HG03469 (cell line): ENCODE results near the gene NEUROD2.
"Not testable (repeated sequence)": the region's sequence is repeated elsewhere in the genome, so short reads cannot be mapped to it uniquely, and the experiment has no call there.

ENCODE experiments used
- ATAC-seq: cut with Tn5 transposase; IDR thresholded peaks from one replicate; pipeline ENCODE4 v1.9.1; 2021; ENCODE audit warnings: mild to moderate bottlenecking, moderate library complexity, moderate number of reproducible peaks; ENCODE audit not compliant: unreplicated experiment

The NEUROD2 gene

DNA sequence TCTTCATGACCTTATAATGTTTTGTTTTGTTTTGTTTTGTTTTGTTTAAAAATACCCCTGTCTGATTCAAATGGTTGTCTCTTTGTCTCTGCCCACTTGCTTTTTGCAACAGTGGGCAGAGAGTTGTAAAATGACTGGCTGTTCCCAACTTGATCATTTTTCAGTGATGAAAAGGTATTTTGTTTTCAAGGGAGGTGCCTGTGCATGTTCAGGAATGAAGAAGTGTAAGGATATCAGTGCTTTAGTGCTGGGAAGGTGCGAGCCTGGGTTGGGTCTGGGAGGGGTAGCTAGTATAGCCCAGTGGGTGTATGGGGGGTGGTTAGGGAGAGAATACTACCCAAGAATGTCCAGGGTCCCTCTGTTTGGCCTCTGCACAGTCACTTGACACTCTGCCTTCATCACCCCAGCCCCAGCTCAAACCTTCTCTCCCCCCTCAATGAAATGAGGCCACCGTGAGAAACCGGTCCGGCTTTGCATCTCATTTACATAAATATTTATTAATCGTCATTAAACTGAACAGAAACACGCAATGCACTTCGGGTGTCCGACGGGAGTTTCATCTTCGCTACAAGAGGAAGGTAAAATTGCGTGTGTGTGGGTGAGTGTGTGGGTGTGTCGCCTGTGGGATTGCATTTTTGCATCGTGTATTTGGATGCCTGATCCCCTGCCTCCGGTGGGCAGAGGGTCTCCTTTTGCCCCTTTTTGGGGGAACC is 4.3 kb downstream of the NEUROD2 start:
- no peak for ATAC-seq

DNA sequence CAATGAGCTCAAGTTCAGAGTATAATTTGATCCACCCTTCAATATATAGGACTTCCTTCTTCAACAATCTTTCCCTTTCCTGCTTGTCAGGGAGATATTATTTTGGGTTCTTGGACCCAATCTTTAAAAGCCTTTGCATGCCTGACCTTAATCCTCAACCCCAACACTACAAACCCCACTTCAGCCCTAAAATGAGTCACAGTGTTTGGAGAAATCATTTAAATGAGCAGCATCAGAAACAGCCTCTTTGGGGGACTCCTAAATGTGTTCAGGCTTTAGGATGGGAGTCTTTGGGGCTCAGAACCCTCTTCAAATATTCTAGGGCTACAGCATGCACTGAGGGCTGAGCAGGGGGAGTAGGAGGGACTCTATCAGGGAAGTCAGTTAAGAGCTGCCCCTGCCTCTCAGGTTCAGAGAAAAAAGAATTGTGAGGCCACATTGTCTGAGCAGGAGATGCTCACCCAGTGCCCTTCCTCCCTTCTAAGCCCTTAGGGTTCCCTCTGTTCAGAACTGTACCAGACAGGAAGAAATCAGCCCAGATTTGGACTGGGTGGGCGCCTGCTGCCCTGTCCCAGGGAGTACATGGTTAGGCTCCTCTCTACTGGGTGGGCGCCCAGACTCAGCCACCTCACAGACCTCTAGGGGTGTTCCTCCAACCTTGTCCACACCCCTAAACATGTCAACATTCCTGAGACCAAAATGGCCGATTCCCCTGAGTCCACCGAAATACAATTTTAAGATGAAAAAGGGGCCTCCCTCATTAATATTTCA is 5.0 kb downstream of the NEUROD2 start:
- ATAC-seq, result no peak

DNA sequence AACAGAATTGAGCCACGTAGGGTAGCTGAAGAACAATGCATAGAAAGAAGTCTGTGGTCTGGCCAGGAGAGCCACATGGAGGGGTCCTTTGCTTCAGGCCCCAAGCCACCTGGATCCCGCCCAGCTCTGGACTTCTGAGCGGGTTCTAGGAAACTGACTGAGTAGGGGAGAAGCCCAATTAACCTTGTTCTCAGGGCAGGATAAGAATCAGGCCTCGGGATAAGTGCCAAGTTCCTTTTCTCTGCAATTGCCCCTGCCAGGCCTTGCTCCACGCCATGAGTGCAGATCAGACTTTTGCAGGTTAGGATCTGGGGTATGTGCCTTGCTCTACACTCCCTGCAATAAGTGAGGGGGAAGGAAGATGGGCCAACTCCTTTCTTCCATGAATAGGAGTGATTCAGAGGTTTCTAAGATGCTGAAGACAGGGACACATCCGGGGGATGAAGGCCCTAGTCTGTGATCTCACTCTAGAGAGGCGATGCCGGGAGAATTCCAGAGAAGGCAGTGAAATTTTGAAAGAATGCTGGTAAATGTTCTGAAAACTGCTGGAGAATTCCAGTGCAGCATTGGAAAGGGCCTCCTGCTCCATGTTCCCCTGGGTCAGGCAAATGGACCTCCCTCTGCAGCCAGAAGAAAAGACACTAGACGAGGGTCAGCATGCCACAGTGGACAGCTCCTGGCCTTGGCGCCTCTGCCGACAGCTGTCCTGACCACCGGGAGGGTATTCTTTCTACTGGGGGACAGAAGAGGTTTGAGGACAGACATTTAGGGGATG is 5.8 kb downstream of the NEUROD2 start:
- ATAC-seq, result no peak

DNA sequence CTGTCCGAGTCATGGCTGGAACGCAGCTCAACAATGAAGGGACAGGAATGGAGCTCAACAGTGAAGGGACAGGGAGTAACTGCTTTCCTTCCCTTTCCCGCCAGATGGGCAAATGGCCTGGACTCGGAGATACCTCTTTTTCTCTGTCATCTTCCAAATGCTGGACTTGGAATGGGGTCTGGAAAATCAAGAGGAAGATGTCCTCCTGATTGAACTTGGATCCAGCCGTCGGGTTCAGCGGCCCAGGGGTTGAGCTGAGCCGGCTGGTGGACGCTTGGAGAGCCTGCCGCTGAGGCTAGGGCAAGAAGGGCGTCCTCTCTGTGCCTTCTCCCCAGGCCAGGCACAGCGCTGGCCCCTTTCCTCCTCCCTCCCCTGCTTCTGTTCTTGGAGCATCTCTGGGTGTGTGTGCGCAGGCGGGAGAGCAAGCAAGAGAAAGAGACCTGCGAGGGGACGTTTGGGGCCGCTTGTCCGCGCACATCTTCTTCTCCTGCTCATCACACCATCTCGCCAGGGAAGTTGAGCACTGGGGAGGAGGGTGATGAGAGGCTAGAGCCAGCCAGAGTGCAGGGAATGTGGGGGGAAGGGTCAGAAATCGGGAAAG is 6.6 kb downstream of the NEUROD2 start:
- no peak for ATAC-seq

DNA sequence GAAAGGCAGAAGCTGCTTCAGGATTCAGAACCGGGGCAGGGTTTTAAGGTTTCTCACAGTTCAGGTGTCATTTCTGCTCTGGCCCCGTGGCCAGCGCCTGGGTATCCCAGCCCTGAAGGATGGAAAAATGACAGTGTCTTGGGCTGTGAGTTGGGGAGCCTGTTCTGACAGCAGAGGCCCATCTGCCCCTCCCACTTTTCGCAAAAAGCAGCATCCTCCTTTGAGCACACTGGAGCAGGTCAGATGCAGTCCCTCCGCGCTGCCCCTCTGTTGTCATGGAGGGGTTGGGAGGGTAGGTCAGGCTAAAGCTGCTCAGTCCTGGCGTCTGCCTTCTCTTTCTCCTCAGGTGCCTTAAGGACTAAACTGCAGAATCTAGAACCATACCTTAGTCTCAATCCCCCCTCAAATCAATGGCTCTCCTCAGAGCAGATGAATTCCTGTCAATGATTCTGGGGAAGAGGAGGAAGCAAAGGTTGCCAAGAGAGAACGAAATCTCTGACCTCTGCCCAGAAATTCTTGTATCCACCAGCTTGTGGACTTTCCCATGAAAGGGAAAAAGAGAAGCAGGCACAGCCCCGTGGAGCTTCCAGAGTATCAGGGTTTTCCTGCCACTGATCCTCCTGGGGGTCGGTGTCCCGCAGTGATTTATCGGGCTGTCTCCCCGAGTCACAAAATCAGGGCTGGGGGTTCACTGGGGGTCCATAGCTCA is 7.3 kb downstream of the NEUROD2 start:
- ATAC-seq, result no peak

DNA sequence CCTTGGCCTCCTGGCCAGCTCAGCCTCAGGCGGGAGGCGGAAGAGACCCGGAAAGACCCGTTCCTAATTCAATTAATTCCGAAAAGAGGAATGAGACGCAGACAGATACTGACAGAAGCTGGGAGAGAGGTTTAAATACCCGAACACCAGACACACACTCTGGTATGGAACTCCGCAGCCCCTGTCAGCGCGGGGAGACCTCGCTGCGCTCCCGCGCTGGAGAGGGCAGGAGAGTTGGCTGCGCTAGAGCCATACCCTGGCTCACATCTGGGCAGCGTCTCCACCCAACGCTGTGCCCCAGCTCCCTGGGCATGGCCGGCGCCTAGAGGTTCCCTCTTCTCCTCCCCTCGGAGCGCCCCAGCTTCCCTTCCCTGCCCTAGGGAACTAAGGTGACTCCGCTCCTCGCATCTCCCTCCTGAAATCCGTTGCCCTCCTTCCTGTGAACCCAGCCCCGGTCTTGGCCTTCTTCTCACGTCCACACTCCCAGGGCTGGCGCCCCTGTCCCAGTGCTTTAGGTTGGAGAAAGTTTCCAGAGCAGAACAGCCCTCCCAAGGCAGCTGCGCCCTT is 8.0 kb downstream of the NEUROD2 start:
- no peak for ATAC-seq

DNA sequence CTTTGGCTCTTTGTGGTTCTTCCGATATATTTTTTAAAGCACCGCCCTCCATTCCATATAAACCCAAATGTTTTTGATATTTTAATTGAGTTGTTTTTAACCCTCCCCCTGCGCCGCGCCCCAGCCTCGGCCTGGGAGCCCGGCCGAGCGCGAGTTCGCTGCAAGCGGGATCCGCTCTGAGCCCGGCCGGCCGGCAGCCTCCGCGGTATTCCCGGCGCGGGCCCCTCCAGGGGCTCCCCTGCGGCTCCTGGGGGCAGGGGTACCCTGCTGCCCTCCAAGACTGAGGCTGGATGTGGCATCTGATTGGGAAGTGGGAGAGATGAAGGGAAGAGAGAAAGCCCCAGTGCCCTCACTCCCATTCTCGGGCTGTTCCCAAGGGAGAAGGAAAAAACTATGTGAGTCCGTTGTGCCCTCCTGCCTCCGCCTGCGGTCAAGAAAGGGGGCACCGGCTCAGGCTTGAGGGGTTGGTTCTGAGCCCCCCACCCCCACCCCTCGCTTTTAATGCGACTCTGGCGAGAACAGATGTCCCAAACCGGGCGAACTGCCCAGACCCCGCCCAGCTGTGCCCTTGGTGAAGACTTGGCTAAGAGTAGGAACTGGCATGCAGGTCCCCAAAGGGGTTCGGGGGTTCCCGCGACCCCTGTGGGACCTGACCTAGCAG is 8.6 kb downstream of the NEUROD2 start:
- ATAC-seq, result no peak

DNA sequence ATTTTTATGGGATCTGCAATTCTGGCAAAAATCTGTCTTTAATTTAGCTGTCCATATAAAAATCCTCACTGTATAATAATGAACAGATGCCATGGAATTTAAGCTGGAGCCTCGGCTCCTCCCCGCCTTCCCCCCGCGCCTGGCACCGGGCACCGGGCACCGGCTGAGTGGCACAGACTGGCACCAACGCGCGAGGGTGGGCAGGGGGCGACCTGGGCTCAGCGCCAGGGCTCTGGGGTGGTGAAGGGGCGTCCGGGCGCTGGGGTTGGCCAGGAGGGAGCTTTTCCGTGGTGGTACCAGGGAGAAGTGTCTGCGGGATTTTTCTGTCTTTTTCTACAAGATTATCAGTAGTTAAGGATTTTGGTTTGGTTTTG is 9.1 kb downstream of the NEUROD2 start:
- ATAC-seq, result no peak

DNA sequence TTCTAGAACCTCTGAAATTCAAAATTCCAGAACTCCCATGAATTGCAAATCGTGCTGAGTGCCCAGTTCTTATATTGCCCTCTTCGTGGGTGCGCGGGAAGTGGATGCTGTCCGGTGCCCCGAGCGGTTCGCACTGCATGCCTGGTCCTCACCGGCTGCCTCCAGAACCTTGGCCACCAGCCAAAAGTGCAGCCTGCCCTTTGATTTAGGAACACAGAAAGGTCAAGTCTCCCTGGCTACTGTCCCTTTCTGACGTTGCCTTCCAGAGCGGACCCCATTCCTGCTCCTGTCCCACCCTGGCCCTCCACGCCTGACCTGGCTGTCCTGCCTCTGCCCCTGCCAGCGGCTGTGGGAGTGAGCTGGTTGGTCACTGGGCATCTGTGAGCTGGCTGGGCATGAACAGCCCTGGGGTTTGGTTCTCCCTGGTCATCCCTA is 9.7 kb downstream of the NEUROD2 start:
- no peak for ATAC-seq

DNA sequence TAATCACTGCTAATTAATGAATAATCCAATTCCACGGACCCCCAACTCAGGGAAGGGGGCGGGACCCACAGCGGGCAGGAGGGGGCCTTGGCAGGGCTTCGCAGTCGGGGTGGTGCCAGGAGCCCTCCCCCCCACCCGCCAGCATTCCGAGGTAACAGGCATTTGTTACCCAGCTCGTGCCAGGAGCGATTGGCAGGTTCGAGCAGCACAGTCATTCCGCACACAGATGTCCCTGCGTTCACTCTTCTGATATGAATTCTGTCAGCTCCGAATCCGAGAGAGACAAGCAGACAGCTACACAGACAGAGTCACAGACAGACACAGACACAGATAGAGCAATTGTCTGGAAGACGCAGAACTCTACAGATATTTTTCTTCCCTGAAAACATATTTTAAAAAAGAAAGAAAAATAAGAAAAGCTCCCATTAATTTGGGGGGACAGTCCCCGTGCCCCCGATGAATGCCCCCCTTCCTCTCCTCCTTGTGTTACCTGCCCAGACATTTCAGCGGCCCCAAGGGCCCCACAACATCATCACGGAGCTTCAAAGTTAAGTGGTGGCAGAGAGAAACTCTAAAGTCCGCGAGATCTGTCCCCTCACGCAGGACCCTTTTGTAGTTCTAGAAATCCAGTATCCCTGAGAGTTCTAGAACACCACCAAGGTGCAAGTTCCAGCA is 10.2 kb downstream of the NEUROD2 start:
- ATAC-seq, result no peak

DNA sequence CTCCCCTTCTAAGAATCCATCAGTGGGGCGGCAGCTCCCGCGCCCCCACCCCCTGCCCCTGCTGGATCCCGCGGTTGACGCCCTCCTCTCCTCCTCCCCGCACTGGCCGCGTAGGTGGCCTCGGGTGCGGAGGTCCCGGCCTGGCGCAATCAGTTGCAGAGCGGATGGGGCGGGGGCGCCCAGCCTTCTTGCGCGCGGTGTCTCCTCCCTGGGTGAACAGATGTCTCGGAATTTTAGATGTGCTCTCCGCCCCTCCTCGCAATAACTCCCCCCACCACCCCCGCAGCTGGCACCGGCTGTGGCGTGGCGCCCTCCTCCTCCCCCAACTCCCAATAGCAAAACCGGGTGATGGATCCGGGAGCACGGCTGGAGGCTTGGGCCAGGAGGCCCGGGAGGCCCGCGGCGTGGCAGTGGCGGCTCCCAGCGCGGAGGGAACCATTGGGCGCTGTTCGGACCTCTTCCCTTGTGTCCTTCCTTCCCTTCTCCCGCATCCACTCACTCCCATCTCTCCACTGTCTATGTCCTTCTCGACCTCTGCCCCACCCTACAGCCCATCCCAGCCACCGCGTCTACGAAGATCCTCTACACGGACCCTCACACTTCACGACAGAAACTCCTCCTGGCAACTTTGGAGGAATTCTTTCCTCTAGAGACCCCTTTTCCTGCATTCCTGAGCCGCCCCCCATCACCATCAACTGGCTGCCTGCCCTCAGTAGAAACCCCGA is 11.0 kb downstream of the NEUROD2 start:
- no peak for ATAC-seq

DNA sequence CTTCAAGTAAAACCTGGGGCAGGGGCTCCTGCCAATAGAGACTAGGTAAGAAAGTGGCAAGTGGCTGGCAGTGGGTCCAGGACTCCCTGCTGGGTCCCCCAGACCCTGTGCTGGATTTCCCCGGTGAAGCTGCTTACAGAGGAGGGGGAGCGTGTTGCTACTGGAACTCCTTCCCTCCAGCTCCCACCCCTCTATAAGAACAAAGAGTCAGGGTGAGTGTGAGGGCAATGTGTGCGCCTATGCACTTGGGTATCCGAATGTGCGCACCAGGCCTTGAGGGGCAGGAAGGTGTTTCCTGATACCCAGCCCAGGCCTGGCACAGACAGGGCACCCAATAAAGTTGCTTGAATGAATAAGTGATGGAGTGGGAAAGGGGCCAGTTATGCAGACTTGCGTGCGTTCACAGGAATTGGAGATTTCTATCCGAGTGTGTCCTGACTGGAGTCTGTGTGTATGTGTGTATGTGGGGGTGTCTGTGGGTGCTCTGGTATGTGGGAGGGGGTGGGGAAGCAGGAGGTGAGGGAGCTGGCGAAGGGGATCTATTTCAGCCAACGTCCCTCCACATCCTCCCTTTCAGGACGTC is 11.7 kb downstream of the NEUROD2 start:
- no peak for ATAC-seq

DNA sequence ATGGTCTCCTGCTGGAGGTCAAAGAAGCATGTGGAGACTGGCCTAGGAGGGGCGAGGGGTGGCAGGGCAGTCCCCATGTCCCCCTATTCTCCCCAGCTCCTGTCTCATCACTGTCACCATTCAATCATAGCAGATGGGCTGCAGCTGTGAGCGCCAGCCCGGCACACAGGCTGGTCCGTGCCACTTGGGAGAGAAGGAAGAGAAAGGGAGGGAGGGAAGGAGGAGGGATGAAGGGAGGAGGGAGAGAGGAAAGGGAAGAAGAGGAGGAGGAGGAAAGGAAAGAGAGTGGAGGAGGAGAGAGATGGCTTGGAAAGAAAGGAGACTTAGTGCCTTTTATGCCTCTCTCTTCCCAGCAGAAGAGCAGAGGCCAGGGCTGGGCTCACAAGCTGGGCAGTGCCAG is 12.4 kb downstream of the NEUROD2 start:
- no peak for ATAC-seq

DNA sequence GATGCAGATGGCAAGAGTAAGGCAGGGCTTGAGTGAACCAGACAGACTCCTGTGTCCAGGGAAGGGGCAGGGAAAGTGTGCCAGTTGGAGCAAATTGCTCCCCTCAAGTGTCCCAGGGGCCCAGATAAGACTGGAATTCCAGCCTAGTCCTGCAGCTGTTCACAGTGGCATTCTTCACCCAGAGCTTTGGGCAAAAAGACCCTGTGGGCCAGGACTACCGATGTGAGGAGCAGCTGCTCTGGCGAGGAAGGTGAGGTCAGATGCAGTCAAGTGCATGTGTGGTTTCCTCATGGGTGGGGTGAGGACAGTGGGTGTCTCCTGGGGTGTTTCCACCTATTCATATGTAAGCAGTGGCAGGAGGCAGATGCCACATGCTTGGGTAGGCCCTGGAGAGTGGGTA is 14.3 kb downstream of the NEUROD2 start:
- ATAC-seq, result no peak

DNA sequence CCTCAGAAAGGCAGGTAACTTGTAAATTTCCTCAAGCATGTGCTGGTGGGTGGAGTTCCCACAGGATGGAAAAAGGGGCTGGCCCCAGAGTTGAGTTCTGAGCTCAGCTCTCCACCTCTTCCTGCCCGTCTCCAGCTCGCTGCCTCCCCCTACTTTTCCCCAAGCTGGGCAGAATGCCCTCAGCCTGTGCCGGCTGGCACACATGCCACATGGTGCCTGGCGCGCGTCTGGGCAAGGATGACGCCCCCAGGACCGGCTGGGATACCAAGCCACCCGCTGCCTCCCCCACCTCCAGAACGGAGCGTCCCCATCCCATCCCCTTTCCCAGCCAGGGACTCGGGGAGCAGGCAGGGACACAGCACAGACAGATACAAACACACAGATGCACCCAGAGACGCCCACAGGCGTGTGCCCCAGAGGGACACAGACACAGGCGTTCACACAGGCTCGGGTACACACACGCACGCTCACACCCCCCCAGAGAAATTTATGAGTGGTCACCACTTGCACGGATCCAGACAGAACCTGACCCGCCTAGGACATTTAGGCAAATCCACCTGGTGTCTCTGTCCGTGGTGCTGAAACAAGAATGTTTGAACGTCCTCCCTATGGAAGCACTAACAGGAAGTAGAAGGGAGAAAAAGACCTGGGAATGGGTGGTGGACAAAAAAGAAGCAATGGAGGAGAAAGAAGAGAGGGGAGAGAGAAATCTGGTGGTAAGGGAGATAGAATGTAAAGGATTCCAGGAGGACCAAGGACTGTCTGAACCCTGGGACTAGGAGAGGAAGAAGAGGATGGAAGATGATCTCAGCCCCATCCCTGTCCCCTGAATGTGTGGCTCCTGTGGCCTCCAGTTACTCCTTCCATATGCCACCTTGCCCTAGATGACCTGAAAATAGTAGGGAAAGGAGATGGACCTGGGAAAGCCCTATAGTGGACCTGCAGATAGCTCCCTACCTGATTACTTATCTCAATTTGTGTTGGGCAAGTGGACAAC is 15.5 kb downstream of the NEUROD2 start:
- no peak for ATAC-seq

DNA sequence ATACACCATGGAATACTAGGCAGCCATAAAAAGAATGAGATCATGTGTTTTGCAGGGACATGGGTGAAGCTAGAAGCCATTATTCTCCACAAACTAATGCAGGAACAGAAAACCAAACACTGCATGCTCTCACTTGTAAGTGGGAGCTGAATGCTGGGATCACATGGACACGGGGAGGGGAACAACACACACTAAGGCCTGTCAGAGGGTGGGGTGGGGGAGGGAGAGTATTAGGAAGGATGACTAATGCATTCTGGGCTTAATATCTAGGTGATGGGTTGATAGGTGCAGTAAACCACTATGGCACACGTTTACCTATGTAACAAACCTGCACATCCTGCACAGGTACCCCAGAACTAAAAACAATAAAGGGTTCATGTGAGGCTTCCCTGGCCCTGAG is 17.5 kb downstream of the NEUROD2 start:
- ATAC-seq, result not testable (repeated sequence)

DNA sequence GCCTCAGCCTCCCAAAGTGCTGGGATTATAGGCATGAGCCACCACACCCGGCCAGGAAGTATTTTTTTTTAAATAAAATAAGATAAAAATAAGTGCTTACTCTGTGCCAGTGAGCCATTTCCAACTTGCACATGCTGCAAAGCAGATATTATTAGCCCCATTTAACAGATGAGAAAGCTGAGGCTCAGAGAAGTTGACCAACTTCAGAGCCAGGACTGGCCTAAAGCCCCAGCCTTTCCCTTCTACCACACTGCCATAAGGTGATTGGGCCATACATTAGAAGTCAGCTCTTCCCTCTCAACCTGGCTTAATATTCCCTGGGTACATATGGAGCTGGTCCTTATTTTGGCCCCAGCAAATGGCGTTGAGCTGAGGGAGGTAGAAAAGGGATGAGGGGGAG is 25.1 kb downstream of the NEUROD2 start:
- no peak for ATAC-seq
